Posterior cingulate gyrus (tissue), 11 donors: Measurements from ENCODE around the gene ACO1.

Experiments used
- DNase-seq, 10 donors: peaks; one replicate each; pipeline versions ENCODE4 v3.0.0 to v3.0.0-alpha.2; 2020 to 2021; ENCODE audit warnings: mixed read lengths in 3 of 10
- intact Hi-C: fragments of 100-400 bp; cut with DNase I; formaldehyde crosslinking; loops from one replicate; pipeline ENCODE4 v1.15.1; 2023

The ACO1 gene

GRCh38 chr9:32468740-32469139 lies 84.3 kb downstream of the ACO1 start:
- intact Hi-C loops: no loop called here
- DNase-seq: no peak

- intact Hi-C loops: no loop called here
- DNase-seq: no peak
Measured at GRCh38 chr9:32472344-32472743, 87.9 kb downstream of the ACO1 start.

GRCh38 chr9:32483343-32483742 lies 98.9 kb downstream of the ACO1 start:
- no peak for DNase-seq
- intact Hi-C loops: no loop called here

- no peak for DNase-seq
- intact Hi-C loops: no loop called here
Measured at GRCh38 chr9:32486839-32487562, 102.6 kb downstream of the ACO1 start.

- DNase-seq: no peak
- intact Hi-C loops: no loop called here
Measured at GRCh38 chr9:32487981-32488380, 103.5 kb downstream of the ACO1 start.

- DNase-seq: no peak
- intact Hi-C loops: no loop called here
Measured at GRCh38 chr9:32490601-32491000, 106.2 kb downstream of the ACO1 start.

- intact Hi-C loops: no loop called here
- no peak for DNase-seq
Measured at GRCh38 chr9:32497921-32498320, 113.5 kb downstream of the ACO1 start.

- intact Hi-C loops: no loop called here
- DNase-seq: no peak
Measured at GRCh38 chr9:32500768-32501167, 116.3 kb downstream of the ACO1 start.

- intact Hi-C loops: no loop called here
Measured at GRCh38 chr9:32501868-32502267, 117.4 kb downstream of the ACO1 start.

GRCh38 chr9:32502464-32502863 lies 118.0 kb downstream of the ACO1 start:
- intact Hi-C loops: no loop called here
- no peak for DNase-seq

More at GRCh38 chr9:32501868-32502267, 117.4 kb downstream of the ACO1 start:
- no peak for DNase-seq

GRCh38 chr9:32503008-32503407 lies 118.6 kb downstream of the ACO1 start:
- intact Hi-C loops: no loop called here
- no peak for DNase-seq
